Muscle of back (tissue), 11 donors: ENCODE data around the gene RABGAP1L. TPM values are rescaled to one million over a fixed set of nuclear protein-coding genes. Genes with fewer than 3 reads are reported as not detected.
"Not testable (repeated sequence)": the region's sequence is repeated elsewhere in the genome, so short reads cannot be mapped to it uniquely, and the experiment has no call there.

Experiments used
- DNase-seq, 3 donors: peaks; one replicate each; pipeline versions ENCODE4 v3.0.0 to v3.0.0-alpha.2; 2013
- polyA plus RNA-seq, 10 donors: library from polyadenylated mRNA; unstranded; fragments of 120-200 nt; gene quantifications; one replicate each; pipeline ENCODE4 v1.2.1, GENCODE V29; 2013; ENCODE audit not compliant: insufficient read length in 10 of 10

Gene RABGAP1L
- polyA plus RNA-seq, 10 donors = 11.4 to 17.4 (median 14.3) TPM

DNA sequence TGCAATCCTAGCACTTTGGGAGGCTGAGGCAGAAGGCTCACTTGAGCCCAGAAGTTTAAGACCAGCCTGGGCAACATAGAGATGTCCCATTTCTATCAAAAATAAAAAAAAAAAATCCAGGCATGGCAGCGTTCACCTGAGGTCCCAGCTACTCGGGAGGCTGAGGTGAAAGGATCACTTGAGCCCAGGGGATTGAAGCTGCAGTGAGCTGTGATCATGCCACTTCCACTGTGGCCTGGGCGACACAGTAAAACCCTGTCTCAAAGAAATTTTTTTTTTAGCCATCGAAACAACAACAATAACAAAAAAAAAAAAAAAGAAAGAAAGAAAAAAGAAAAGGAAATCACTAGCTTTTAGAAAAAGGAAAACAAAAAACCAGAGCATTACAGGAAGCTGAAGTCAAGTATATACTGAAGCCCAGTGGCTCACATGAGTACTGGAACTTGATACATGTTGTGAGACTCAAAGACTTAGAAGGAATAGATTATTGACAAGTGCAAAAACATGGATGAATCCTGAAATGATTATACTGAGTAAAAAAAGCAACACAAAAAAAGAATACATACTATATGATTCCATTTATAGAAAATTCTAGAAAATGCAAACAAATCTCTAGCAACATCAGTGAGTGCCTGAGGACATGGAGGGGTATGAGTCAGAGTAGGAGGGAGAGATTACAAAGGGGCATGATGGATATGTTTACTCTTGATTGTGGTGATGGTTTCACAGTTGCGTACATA is 6.1 kb upstream of the RABGAP1L start:
- DNase-seq = no peak

GRCh38 chr1:174153825-174154107 is 5.6 kb upstream of the RABGAP1L start:
- no peak for DNase-seq

DNA sequence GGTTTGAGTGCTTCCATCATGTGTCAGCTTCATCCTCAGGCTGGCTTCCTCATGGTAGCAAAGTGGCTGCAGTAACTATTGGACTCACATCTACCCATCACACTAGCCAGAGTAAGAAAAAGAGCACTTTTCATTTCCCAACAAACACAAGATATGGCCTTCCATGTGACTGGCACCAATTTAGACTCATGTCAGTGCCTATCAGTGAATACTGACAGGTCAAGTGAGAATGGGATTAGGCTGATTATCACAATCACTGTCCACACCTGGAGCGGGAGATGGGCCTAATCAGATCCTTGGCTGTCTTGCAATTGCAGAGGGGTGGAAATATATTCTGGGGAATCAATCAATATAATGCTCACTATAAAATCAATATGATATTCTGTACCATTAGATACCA is 2.9 kb upstream of the RABGAP1L start:
- DNase-seq = no peak

GRCh38 chr1:174157157-174157806 is 2.0 kb upstream of the RABGAP1L start:
- DNase-seq = no peak

GRCh38 chr1:174158767-174159251 is 511 bp upstream of the RABGAP1L start:
- no peak for DNase-seq

- peak in 2 of 3 donors; percentile 15 to 36 for DNase-seq
Measured at GRCh38 chr1:174160109-174160473, 771 bp downstream of the RABGAP1L start.

DNA sequence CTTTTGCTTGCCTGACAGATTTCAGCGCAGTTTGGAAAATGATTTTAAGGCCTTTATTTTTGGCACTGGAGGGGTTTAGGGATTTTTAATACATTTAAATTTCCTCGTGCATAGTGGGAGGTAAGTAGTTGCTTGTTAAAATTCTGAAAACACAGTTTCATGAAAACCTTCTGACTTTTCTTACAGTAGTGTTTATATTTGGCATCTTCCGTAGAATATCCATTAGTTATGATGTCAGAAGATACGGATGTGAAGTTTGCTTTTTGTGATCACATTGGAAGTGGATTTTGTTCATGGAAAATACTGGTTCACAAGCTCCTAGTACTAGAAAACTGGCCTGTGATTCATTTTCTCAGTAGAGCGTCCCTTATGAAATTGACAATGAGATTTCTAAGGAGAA is 1.3 kb downstream of the RABGAP1L start:
- no peak for DNase-seq

- DNase-seq = no peak
Measured at GRCh38 chr1:174161813-174162212, 2.5 kb downstream of the RABGAP1L start.

GRCh38 chr1:174164826-174165225 is 5.5 kb downstream of the RABGAP1L start:
- DNase-seq = no peak

DNA sequence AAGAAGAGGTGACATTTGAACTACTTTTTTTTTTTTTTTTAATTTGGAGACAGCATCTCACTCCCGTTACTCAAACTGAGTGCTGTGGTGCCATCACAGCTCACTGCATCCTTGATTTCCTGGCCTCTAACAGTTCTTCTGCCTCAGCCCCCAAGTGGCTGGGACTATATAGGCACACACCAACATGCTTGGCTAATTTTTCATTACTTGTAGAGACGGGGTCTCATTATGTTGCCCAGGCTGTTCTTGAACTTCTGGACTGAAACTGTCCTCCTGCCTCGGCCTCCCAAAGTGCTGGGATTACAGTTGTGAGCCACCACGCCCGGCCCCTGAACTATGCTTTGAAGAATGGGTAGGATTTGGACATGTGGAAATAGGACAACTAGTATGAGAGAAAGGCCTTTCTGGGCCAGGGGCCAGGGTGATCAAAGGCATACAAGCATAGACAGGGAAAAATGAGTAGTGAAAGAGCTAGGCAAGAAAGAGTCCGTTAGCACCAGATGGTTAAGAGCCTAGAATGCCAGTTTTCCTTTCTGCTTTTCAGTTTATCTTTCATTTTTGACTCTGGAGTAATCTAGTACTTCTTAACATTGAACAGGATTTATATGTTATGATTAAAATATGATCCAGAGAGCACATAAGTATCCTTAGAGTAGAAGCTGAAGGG is 6.3 kb downstream of the RABGAP1L start:
- peak in 1 of 3 donors; percentile 16 for DNase-seq

- no peak for DNase-seq
Measured at GRCh38 chr1:174166530-174167264, 7.4 kb downstream of the RABGAP1L start.

DNA sequence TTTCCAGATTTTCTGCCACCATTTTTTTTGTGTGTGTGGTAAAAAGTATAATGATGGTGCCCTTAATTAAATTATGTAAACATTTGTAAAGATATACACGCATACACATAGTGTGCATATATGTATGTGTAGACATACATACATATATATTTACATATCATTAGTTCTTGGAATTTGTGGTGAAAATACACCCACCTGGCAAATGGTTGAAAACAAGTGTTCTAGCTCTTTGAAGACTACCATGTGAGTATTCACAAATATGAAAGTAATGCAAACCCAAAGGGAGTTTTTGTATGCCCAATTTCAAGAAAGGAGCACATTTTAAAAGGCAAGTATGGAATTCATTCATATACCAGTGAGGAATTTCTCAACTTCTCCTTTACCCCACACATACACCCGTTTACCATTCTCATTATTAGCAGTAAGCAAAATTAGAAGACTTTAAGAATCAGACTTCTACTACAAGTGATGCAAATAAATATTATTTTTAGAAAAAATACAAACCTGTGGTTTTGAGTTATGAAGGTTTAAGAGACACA is 8.0 kb downstream of the RABGAP1L start:
- DNase-seq = no peak

GRCh38 chr1:174169342-174169741 is 10.0 kb downstream of the RABGAP1L start:
- DNase-seq = no peak

DNA sequence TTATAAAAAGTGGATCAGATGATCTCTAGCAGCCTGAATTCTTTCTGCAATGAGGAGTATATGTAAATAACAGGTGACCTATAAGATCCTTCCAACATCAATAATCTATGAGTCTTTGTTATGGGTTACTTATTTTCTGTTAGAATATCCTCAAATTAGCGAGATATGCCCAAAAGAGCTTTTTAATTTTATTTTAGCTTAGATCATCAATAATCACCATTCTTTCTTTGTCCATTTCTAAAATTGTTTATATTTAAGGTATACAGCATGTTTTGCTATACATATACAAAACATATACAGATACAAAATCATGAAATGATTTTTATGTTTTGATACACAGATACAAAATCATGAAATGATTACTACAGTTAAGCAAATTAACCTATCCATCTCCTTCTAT is 11.8 kb downstream of the RABGAP1L start:
- no peak for DNase-seq

DNA sequence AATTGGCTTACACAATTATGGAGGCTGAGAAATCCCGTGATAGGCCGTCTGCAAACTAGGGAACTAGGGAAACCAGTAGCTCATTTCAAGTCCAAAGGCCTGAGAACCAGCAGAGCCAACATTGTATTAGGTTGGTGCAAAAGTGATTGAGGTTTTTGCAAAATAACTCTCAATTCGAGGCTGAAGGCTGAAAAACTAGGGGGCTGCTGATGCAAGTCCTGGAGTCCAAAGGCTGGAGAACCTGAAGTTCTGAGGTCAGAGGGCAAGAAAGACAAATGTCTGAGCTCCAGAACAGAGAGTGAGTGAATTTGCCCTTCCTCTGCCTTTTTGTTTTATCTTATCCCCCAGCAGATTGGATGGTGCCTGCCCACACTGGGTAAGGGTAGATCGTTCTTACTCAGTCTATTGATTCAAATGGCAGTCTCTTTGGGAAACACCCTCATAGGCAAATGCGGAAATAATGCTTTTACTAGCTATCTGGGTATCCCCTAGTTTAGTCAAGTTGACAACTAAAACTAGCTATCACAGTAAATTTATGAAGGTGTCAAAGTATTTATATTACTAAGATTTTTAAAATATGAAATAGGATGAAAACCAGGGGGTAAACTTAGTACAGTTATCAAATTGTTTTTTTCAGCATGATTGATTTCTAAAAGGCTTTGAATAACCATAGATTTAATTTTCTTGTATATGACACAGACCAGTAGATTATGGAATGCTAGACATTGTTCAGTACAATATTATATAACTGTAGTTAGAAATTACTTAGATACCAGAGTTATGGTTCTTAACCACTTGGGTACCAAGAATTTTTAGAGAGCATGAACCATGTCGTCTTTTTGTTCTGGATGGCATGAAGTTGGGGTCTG is 15.4 kb downstream of the RABGAP1L start:
- no peak for DNase-seq

GRCh38 chr1:174178459-174178858 is 19.1 kb downstream of the RABGAP1L start:
- DNase-seq = not testable (repeated sequence)

GRCh38 chr1:174189428-174190062 is 30.2 kb downstream of the RABGAP1L start:
- DNase-seq = no peak

GRCh38 chr1:174190691-174191199 is 31.4 kb downstream of the RABGAP1L start:
- DNase-seq = peak in 1 of 3 donors; percentile 11

DNA sequence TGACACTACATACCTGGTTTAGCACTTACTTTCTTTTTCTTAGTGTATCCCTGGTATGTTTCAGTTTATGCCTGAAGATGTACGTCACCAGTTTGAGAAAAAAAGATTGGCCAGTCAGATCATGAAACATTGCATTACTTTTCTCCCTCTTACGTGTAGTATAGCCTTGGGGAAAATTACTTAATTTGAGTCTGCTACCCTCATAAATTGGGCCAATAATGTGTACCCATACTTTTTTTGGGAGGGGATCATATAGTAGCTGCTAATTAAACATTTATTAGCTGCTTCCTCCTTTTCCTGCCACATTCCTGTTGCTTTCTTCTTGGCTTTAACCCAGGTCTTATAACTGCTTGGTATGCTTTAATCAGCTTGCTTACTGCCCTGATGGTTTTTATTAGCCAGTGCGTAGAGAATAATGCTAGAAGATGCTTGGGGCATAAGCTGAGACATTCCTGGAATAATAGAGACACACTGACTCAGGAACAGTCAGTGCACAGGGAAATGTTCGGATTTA is 32.1 kb downstream of the RABGAP1L start:
- peak in 1 of 3 donors; percentile 56 for DNase-seq

DNA sequence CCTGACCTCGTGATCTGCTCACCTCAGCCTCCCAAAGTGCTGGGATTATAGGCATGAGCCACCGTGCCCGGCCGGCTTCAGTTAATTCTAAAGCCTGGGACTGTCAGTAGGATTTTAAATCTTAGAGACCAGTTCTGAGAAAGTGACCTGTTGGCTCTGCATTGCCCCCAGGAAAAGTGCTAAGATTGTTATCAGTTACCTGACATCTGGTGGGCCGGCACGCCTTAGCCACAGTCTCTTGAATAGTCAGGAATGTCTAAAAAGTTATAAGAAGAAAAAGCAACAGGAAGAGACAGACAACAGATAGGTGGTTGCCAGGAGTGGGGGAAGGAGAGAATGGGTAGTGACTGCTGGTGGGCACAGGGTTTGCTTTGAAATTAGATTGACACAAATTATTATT is 35.1 kb downstream of the RABGAP1L start:
- no peak for DNase-seq
